Activated CD4-positive, alpha-beta T cell treated with anti-CD3 and anti-CD28 coated beads, Interleukin-2, Interleukin-6, amounts not matched to agents 100 ng/mL and 50 ng/mL, durations not matched to agents 16 hours and 8 hours (primary cell): ENCODE measurements around the gene LTBP1.
"Not testable (repeated sequence)": the region's sequence is repeated elsewhere in the genome, so short reads cannot be mapped to it uniquely, and the experiment has no call there.

ENCODE experiments used
- DNase-seq: peaks from one replicate; pipeline ENCODE4 v3.0.0-alpha.2; 2020

LTBP1 gene

DNA sequence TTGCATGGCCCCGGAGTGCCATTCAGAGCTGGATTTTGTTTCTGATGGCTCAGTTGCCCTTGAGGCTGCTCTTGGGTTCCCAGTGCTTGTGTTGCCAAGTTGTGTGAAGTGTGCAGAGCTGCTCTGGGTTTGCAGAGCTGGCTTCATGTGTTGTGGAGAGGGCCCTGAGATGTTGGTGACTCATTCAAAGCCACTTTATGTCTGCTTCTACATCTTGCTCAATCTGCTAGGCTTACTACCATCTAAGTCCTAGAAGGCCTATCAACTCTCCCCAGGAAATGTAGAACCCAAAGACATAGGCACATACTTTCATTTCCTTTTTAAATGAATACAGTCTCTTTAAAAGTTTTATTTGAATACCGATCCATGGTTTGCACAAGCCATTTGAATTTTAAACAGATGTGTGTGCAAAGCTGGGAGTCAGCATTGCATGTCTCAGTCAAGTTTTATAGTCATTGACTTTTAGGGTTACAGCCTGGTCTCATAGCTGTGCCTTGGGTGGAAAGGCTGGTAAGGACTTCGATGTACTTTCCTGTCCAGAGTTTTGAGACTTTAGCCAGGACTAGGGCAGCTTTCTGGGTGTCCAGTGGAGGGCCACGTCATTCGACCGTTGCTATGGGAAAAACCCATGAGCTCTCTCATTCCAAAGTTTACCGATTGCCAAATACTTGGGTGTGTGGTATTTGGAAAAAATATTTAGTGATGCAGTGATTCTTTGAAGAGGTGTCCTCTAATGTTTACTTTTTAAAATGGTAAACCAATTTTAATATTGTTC lies 105.0 kb downstream of the LTBP1 start:
- DNase-seq: peak; percentile 14

DNA sequence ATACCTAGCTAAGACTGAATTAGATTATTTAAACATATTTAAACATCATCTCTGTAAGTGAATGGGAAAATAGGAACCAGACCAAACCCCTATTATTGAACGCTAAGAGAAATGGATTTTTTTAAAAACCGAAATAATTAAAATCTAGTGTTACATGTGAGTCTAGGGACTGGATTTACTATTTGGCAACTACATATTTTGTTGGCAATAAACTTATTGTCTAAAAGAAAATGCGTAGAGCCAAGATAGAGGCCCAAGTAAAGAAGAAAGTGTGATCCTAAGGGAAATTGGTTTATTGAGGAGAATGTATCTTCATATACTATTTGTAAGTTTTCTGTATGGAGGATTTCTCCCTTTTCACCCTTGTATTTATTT lies 105.6 kb downstream of the LTBP1 start:
- no peak for DNase-seq

DNA sequence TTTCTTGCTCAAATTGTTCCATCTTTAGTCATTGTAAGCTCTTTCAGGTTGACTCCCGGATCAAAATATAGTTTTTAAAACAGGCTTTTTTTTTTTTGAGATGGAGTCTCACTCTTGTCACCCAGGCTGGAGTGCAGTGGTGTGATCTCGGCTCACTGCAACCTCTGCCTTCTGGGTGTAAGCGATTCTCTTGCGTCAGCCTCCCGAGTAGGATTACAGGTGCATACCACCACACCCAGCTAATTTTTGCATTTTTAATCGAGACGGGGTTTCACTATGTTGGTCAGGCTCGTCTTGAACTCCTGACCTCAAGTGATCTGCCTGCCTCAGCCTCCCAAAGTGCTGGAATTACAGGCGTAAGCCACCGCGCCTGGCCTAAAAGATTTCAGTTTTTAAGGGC lies 106.0 kb downstream of the LTBP1 start:
- not testable (repeated sequence) for DNase-seq

DNA sequence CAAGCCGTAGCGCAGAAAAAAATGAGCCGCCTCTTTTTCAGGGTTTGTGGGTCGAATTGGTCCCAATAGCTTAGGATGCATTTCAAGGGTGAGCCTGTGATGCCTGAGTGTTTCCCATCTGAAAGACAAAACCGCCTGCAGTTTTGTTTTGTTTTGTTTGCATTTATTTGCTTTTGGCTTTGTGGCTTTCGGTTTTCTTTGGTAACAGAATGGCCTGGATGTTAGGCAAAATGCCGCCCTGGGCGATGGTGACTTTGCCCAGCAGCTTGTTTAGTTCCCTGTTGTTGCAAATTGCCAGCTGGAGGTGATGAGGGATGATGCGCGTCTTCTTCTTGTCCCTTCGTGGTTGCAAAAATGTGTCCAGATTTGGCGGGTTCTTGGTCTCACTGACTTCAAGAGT lies 109.4 kb downstream of the LTBP1 start:
- DNase-seq: no peak

DNA sequence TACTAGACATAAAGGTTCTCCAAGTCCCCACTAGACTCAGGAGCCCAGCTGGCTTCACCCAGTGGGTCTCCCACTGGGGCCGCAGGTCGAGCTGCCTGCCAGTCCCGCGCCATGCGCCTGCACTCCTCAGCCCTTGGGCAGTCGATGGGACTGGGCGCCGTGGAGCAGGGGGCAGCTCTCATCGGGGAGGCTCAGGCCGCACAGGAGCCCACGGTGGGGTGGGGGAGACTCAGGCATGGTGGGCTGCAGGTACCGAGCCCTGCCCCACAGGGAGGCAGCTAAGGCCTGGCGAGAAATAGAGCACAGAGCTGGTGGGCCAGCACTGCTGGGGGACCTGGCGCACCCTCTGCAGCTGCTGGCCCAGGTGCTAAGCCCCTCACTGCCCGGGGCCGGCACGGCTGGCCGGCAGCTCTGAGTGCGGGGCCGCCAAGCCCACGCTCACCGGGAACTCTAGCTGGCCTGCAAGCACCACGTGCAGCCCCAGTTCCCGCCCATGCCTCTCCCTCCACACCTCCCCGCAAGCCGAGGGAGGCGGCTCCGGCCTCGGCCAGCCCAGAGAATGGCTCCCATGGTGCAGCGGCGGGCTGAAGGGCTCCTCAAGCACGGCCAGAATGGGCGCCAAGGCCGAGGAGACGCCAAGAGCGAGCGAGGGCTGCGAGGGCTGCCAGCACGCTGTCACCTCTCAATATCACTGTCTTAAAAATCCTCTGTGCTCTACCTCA lies 110.7 kb downstream of the LTBP1 start:
- DNase-seq: not testable (repeated sequence)

DNA sequence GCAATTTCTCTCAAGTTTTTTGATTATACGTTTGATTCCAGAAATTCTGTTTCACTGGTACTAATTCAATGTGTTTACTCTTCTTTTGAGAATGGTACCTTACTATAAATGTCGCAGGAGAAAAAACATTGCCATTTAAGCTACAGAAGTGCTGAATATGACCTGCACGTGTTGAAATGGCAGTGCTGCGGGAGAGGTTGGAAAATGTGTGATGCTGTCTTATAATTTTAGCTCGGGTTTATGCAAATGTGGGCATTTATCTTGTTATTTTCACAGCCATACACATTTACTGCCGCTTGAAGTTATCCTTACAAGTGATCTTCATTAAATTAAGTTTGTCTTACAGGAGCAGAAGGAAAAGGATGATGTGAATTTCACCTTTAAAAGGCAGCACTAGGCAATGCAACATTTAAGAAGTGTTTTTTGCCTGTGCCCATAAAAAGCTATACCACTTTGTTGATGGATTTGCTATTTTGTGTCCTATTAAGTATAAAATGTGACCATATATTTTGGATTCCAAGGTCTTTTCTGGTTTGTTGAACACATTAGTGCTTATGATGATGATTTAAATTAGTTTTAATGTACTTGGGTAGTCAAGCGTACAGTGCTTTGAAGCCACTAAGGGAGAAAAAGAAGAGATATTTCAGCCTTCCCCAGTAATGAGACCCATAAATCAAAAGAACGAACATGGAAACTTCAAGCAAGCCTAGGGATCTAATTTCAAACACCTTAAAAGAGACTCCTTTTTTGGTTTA lies 112.1 kb downstream of the LTBP1 start:
- DNase-seq: no peak

GRCh38 chr2:33059471-33060156 lies 112.9 kb downstream of the LTBP1 start:
- DNase-seq: no peak

DNA sequence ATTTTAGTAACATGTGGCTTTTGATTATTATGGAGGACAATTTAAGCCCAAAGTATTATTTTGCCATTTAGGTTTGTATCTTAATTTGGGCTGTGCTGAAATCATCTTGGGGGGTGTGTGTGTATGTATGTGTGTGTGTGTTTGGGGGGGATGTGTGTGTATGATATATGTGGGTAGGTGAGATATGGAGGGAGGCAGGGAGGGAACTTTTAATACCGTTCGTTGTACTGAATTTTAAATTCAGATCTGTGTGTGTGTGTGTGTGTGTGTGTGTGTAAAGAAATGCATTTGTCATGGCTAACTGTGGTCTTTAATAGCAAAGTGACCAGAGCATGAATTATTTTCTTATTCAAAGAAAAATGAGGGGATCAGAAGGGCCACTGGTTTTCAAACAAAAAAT lies 113.7 kb downstream of the LTBP1 start:
- DNase-seq: no peak

DNA sequence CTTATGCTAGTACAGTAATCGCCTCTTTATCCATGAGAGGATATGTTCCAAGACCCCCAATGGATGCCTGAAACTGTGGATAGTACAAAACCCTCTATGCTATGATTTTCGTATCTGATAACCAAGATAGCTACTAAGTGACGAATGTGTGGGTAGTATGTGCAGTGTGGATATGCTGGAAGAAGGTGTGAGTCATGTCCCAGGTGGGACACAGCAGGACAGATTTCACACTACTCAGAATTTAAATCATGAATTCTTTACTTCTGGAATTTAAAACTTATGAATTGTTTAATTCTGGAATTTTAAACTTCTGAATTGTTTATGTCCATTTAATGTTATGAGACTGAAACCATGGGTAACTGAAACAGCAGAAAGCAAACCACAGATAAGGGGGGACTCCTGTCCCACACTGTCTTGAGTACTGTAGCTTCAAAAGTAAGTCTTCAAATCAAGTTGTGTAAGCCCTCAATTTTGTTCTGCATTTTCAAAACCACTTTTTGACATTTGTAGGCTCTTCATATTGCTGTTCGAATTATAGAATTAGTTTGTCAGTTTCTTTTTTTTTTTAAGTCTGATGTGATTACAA lies 116.0 kb downstream of the LTBP1 start:
- no peak for DNase-seq

GRCh38 chr2:33064349-33064801 lies 117.6 kb downstream of the LTBP1 start:
- DNase-seq: no peak

DNA sequence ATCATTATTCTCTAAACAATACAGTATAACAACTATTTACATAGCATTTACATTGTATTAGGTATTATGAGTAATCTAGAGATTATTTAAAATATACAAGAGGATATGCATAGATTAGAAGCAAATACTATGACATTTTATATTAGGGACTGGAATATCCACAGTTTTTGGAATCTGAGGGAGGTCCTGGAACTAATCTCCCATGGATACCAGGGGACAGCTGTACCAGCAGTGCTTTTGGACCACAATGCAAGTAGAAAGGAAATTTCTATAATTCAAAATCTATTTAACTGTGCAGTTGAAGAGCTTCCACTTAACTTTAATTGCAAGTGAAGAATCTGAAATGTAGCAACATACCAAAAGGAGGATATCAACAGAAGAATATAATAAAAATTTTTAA lies 120.8 kb downstream of the LTBP1 start:
- DNase-seq: no peak

DNA sequence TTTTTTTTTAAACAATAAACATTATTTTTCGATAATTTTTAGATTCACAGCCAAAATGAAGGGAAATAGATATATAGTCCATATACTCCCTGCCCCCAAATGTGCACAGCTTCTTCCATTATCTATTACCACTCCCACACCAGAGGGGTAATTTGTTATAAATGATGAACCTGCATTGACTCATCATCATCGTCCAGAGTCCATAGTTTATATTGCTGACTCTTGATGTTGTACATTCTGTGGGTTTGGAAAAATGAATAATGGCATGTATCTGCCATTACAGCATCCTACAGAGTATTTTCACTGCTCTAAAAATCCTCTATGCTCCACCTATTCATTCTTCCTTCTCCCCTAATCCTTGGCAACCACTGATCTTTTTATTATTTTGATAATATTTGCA lies 121.5 kb downstream of the LTBP1 start:
- no peak for DNase-seq

DNA sequence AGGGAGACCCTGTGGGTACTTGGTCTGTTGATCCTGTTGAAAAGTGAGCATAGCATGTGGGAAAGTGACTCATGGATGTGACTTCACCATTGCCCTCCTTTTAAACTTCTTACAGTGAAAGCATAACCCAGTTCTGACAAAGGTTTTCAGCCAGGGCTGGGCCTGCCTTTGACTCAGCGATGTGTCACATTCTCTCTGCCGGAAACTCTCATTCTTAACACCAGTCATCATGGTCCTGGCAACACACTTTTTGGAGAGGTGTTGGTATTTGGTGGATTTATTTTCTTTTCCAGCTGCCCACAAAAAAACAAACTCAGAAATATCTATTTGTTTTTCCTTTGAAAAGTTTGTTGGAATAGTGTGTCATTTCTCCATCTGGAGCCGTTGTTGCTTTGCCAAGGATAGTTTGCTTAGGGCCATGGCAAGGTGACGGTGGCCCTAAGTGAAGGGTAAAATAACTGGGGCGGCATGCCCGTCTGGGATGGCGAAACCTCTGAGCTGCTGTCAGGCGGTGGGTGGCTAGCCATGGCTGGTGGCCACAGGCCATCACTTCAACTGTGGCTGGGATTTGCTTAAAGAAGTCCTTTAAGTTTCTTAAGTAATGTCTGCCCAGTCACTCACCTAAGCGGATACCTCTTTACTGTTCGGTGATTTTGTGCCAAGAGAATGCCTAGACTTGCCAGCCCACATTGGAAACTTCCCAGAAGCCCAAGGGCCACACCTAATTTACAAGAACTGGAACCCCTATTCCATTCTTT lies 123.3 kb downstream of the LTBP1 start:
- DNase-seq: peak; percentile 85

DNA sequence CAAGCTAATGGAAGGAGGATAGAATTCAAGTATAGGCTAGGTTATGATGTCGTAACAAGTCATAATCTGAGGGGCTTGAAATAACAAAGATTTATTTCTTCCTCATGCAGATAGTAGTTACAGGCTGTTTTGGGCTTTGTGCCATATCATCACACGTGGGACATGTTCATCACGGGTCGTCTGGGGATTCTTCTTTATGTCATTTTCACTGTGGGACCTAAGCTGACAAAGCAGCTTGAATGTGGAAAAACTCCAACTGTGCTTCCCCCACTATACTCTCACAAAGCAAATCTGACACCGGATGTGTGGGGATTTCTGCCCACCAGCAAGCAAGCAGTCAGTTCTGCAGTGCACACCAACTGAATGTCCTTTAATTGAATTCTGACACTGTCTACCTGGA lies 124.8 kb downstream of the LTBP1 start:
- DNase-seq: no peak

DNA sequence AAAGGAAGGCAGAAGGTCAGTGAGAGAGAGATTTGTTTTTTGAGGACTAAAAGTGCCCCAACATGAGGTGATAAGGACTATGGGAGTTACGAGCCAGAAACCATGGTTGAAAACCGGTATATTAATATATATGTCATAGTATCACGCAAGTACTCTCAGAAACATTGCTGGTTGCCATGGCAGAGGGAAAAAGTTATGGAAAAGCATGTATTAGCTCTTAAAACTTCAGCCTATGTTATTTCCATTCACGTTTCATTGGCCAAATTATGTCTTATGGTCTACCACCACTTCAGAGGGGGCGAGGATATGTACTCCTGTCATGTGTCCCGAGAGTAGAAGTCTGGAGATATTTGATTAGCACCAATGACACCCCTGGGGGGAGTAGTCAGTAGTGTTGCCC lies 125.9 kb downstream of the LTBP1 start:
- DNase-seq: no peak

DNA sequence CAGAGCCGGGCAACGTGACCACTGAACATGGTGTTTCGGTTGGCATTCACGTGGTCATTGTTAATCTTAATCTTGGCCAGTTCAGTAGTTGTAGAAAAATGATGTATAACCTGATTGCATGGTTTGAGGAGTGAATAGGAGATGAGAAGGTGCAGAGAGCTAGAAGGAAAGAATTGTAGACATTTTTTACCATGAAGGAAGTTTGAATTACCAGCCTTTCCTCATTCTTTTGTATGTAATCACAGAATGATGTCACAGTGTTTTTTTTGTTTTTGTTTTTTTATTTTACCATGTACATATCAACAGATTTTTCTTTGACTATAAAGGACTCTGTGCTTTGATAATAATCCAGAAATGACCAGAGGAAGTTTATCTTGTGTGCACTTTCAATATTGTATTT lies 126.3 kb downstream of the LTBP1 start:
- no peak for DNase-seq

DNA sequence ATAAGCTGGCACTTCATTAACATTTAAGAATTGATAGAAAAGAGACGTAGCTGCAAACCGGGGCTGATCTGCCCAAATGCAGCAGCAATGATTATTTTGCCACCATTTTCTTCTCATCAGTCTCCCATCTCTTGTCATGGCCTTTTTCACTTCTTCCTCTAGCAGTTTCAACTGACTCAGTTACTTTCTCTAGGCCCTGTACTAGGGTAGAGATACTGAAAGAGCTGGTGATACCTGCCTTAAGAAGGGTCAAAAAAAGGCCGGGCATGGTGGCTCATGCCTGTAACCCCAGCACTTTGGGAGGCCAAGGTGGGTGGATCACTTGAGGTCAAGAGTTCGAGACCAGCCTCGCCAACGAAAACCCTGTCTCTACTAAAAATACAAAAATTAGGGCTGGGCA lies 127.4 kb downstream of the LTBP1 start:
- DNase-seq: no peak

- DNase-seq: no peak
Observed at GRCh38 chr2:33077311-33077710, 130.6 kb downstream of the LTBP1 start.

DNA sequence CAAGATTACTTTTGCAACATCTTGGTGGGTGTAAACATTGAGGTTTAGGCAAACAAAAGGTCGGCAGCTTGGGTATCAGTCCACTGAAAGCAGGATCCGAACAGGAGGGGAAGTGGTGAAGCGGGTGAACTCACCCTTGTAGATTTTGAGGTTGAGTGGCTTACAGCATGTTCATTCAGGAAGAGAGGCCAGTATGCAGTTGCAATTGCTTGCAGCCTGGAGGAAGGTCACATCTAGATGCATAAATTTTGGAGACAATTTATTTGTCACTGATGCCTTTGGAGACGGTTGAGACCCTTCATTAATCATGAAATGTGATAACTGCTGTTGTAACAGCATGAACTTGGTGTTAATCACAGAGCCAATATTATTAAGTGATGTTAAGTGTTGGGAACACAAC lies 131.1 kb downstream of the LTBP1 start:
- peak; percentile 34 for DNase-seq

GRCh38 chr2:33081691-33082090 lies 134.9 kb downstream of the LTBP1 start:
- no peak for DNase-seq

DNA sequence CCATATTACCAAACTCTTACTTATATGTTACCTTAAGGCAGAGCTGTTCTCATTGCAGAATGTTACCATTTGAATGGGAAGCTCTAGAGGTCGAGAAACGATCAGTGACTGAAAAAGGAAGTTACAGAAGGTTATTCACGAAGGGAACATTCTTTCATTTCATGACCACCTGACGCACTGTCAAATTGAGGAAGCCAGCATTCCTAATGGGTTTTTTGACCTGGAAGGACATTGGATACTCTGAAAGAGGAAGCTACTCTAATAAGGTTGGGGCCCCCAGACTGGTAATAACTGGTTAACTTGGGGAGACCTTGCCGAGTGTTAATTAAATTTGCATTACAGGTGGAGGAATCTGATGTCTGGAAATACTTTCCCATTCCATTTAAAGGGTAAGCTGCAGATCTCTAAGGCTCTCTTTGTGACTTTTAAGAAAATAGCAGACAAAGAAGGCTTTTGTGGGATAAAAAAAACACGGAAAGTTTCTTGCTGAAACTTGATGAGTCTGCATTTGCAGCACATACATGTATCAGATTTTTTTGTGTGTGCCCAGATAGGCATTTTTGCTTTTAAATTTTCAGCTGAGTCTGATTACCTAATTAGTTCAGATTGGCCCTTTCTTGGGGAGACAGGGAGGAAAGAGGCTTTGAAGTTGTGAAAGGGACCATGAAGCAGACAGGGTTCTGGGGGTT lies 137.1 kb downstream of the LTBP1 start:
- no peak for DNase-seq
